Body of pancreas (tissue), 4 donors: ENCODE measurements around the gene LTB4R2. TPM values are rescaled to one million over a fixed set of nuclear protein-coding genes. Genes with fewer than 3 reads are reported as not detected.

ENCODE experiments used
- ATAC-seq: fragments of 150-250 bp; one replicate; pipeline ENCODE4 v1.9.1; 2016
- DNase-seq, 4 donors: peaks; one replicate each; pipeline ENCODE4 v3.0.0-alpha.2; 2019
- H3K27ac ChIP-seq, 4 donors: fragments of 200-600 bp; sonication (generic); 1 replicate in 3 of 4; 2 replicates in 1 of 4; pipeline versions ENCODE4 v1.5.1 to v1.6.1; 2016 to 2019; ENCODE audit warnings: mild to moderate bottlenecking in 1 of 4, mixed read lengths in 1 of 4, moderate library complexity in 1 of 4
- H3K27me3 ChIP-seq, 2 donors: fragments of 200-600 bp; sonication (generic); one replicate each; pipeline ENCODE4 v1.6.0; 2016; ENCODE audit warnings: mild to moderate bottlenecking in 1 of 2
- H3K36me3 ChIP-seq, 2 donors: fragments of 200-600 bp; sonication (generic); replicated peaks in 1 of 2; 2 replicates each; pipeline ENCODE4 v1.5.1; 2016; ENCODE audit warnings: low read depth in 2 of 2; ENCODE audit not compliant: insufficient read depth in 1 of 2
- H3K4me1 ChIP-seq: fragments of 200-600 bp; sonication (generic); one replicate; pipeline ENCODE4 v1.6.0; 2016
- H3K4me3 ChIP-seq, 2 donors: fragments of 200-600 bp; sonication (generic); 1 replicate in 1 of 2; 2 replicates in 1 of 2; pipeline ENCODE4 v1.5.1; 2016 to 2019
- H3K9me3 ChIP-seq, 3 donors: fragments of 200-600 bp; sonication (generic); 1 replicate in 2 of 3; 2 replicates in 1 of 3; pipeline ENCODE4 v1.5.1; 2016
- POLR2A ChIP-seq, 3 donors: fragments of 450-650 bp; IDR thresholded peaks; one replicate each; pipeline ENCODE4 v1.6.1; 2016; ENCODE audit warnings: antibody characterized with exemption in 3 of 3, mild to moderate bottlenecking in 2 of 3
- WGBS, 2 donors: methylation state at CpG; one replicate each; pipeline ENCODE4 v1.1.5; 2017; 5-methylcytosine and 5-hydroxymethylcytosine counted together
- intact Hi-C: fragments of 100-400 bp; cut with DNase I; formaldehyde crosslinking; loops from one replicate; pipeline ENCODE4 v1.15.1; 2023
- total RNA-seq, 2 donors: library from RNA; depleted of rRNA; stranded (reverse); fragments of >200 nt; gene quantifications; one replicate each; pipeline ENCODE4 v1.1.0, GENCODE V29; 2016
- TF ChIP-seq, protein P1 (sequence below), 7 experiments: fragments of 450-650 bp in 4 of 7; fragments of 200-600 bp in 3 of 7; sonication (generic) in 3 of 7; IDR thresholded peaks; one replicate each; pipeline ENCODE4 v1.5.1; 2016 to 2019; ENCODE audit warnings: antibody characterized with exemption in 7 of 7

LTB4R2 gene
- total RNA-seq, 2 donors from 2014 or later: 10.9 to 31.3 TPM

DNA sequence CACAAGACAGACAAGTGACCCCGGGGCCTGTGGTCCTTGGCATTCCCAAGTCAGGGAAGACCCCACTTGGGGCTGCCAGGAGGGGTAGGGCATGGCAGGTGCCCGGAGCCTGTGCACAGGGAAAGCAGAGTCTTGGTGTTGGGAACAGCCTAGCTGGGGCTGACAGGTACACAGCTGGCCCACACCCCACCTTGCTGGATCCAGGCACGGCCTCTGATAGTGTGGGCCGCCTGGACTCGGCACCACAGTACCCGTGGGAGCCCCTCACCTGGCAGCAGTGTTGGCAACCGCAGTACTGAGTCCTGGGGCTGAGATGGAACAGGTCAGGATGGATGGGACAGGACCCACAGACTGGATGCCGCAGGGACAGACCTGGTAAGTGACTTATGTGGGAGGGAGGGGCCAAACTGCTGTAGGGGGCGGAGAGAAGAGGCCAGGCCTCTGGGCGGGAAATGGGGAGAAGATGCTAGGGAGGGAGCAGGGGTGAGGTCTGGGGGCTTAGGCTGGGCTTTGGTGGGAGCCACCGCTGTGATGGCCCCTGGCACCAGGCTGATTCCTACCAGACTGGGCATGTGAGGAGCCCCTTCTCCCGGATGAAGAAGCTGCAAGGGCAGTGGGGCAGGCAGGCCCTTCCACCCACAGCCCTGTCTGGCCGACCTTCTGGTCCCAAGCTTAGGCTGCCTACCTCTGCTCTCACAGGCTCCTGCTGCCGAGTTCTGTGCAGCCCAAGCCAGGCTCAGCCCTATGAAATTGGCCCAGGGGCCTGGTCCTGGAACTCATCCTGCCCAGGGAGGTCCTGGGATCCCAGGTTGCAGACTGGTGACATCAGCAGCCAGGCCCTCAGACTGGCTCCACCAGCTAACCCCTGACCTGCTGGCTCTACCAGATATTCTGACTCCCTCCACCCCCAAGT is 46.9 kb upstream of the LTB4R2 start, which contains the start of gene TGM1:
Gene TGM1 (minus strand): TSS at position 357 of the 913 bp plus-strand sequence. CDS start 825 bp downstream, outside the sequence.
- H3K9me3 ChIP-seq: no peaks in the 10 kb centered on the region
- no peak within 1 kb of the TSS for H3K27ac ChIP-seq
- peaks cover 15% of the 10 kb centered on the region for H3K4me1 ChIP-seq
- no peak within 1 kb of the TSS for H3K4me3 ChIP-seq
- ATAC-seq (no peak), DNase-seq (no peak)
- intact Hi-C loops: no loop called here
- TF ChIP-seq POLR2A (IDR thresholded peaks at IDR 0.05): no peak
- TF ChIP-seq, protein P1, sequence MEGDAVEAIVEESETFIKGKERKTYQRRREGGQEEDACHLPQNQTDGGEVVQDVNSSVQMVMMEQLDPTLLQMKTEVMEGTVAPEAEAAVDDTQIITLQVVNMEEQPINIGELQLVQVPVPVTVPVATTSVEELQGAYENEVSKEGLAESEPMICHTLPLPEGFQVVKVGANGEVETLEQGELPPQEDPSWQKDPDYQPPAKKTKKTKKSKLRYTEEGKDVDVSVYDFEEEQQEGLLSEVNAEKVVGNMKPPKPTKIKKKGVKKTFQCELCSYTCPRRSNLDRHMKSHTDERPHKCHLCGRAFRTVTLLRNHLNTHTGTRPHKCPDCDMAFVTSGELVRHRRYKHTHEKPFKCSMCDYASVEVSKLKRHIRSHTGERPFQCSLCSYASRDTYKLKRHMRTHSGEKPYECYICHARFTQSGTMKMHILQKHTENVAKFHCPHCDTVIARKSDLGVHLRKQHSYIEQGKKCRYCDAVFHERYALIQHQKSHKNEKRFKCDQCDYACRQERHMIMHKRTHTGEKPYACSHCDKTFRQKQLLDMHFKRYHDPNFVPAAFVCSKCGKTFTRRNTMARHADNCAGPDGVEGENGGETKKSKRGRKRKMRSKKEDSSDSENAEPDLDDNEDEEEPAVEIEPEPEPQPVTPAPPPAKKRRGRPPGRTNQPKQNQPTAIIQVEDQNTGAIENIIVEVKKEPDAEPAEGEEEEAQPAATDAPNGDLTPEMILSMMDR (IDR thresholded peaks at IDR 0.05): no peak
- no peaks in the 10 kb centered on the region for H3K27me3 ChIP-seq
- 58 to 87% methylated on average over 11 to 14 of the region's 14 CpGs for WGBS, 2 donors
- peaks cover 0 to 12% of the 10 kb centered on the region in 2 donors for H3K36me3 ChIP-seq

DNA sequence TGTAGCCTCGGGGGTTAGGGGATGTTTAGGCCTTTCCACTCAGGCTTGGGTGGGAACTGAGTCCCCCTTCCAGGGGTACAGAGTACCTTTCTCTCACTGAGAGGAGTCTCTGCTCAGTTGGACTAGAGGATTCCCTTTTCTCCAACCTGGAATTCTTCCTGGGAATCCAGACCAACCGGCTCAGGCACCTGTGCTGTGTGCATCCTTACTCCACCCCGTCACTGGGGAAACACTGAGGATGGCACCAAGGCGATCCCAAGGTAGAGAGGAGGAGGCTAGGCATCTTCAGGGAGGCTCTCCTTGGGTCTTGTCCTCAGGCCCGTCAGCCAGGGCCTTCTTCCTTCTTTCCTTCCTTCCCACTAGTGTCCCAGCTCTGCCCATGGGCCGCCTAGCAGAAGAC is 46.1 kb upstream of the LTB4R2 start:
- peaks cover 0 to 12% of the 10 kb centered on the region in 2 donors for H3K36me3 ChIP-seq
- H3K27ac ChIP-seq: no peak overlapping the region
- no peaks in the 10 kb centered on the region for H3K9me3 ChIP-seq
- TF ChIP-seq, protein P1 (IDR thresholded peaks at IDR 0.05): no peak
- no peak for TF ChIP-seq POLR2A (IDR thresholded peaks at IDR 0.05)
- intact Hi-C loops: no loop called here
- DNase-seq (no peak), ATAC-seq (no peak)
- 68% methylated on average over 4 to 6 of the region's 6 CpGs for WGBS, 2 donors
- H3K4me3 ChIP-seq: no peak overlapping the region
- peaks cover 15% of the 10 kb centered on the region for H3K4me1 ChIP-seq
- no peaks in the 10 kb centered on the region for H3K27me3 ChIP-seq

DNA sequence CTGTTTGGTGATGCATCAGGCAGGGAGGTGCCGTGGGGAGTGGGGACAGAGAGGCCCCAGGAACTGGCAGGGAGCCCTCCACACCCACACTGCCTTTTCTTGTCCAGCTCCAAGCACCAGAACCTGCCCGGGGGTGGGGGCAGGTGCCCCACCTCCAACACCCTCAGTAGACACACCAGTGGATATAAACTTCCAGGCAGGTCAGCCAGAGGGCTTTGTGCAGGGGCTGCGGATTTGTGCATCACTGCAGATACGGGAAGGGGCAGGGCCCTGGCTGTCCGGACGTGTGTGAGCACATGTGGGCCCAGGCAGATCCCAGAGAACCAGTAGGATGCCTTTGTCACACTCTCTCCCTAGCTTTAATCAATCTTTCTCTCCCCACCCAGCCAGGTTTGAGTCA is 45.6 kb upstream of the LTB4R2 start:
- WGBS, 2 donors: 90 to 92% methylated on average over 5 to 6 of the region's 6 CpGs
- ATAC-seq (no peak), DNase-seq (no peak)
- intact Hi-C loops: no loop called here
- H3K9me3 ChIP-seq: no peaks in the 10 kb centered on the region
- TF ChIP-seq, protein P1 (IDR thresholded peaks at IDR 0.05): no peak
- no peak for TF ChIP-seq POLR2A (IDR thresholded peaks at IDR 0.05)
- no peaks in the 10 kb centered on the region for H3K27me3 ChIP-seq
- no peak overlapping the region for H3K27ac ChIP-seq
- H3K4me3 ChIP-seq: no peak overlapping the region
- peaks cover 11% of the 10 kb centered on the region for H3K4me1 ChIP-seq
- peaks cover 0 to 15% of the 10 kb centered on the region in 2 donors for H3K36me3 ChIP-seq

DNA sequence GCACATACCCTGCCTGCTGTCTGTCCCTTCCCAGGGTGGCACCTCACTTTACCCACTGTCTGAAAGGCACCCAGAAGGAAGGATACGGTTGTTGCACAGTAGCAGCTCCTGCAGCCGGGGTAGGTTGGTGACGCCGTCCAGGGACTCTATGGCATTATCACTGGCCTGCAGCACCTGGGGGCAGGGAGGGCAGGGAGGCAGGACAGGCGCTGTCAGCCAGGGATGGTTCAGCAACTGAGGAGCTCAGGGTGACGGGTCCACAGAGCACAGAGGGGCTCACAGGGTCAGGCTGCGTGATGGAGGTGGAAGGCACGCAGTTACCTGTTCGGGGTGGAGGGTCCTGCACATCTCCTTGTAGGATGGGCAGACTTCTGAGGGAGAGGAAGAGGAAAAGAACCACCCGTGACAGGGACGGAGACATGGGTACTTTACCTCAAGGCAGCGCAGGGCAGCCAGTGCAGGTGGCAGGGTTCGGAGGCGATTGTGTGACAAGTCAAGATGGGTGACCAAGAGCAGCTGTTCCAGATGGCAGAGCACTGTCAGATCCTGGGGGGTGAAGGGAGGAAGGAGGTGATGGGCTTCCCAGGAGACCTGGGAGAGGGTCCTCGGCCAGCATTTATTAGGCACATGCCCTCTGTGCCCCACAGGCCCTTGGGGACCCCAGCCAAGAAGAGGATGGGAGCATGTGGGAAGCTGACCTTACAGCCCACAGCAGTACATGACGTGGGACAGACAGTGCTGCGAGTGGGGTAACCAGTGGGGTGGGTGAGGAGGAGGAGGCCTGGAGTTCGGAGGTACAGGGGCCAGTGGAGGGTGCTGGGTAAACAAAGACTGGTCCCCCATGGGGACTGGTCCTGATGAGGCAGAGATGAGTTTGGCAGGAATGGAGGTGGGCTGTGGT is 43.3 kb upstream of the LTB4R2 start:
- 90% methylated on average over 18 of the region's 18 CpGs for WGBS, 2 donors
- TF ChIP-seq POLR2A (IDR thresholded peaks at IDR 0.05): no peak
- TF ChIP-seq, protein P1 (IDR thresholded peaks at IDR 0.05): no peak
- no peak for DNase-seq
- H3K27ac ChIP-seq: no peak overlapping the region
- intact Hi-C loops: no loop called here
- H3K4me3 ChIP-seq: no peak overlapping the region
- H3K36me3 ChIP-seq: peaks cover 0 to 15% of the 10 kb centered on the region in 2 donors
- H3K9me3 ChIP-seq: no peaks in the 10 kb centered on the region
- H3K27me3 ChIP-seq: no peaks in the 10 kb centered on the region
- ATAC-seq: no peak
- peaks cover 7% of the 10 kb centered on the region for H3K4me1 ChIP-seq
